Panc1 (cell line): Measurements from ENCODE around the gene ING2.

Experiments used
- CTCF ChIP-seq: fragments of 450-650 bp; IDR thresholded peaks from 2 replicates; pipeline ENCODE4 v1.5.1; 2017; ENCODE audit warnings: mild to moderate bottlenecking
- POLR2AphosphoS5 ChIP-seq: IDR thresholded peaks from 2 replicates; pipeline ENCODE4 v1.6.1; 2012; ENCODE audit warnings: mild to moderate bottlenecking, low read depth, low read length, moderate library complexity
- REST ChIP-seq, 2 experiments: IDR thresholded peaks; 2 replicates each; pipeline ENCODE4 v1.6.1; 2011 to 2012; ENCODE audit warnings: low read depth in 2 of 2, control low read depth in 1 of 2, low read length in 1 of 2, mild to moderate bottlenecking in 1 of 2, moderate library complexity in 1 of 2; ENCODE audit not compliant: insufficient read depth in 1 of 2
- SIN3A ChIP-seq: IDR thresholded peaks from 2 replicates; pipeline ENCODE4 v1.6.1; 2012; ENCODE audit warnings: low read depth, mild to moderate bottlenecking, low read length, moderate library complexity, borderline replicate concordance; ENCODE audit not compliant: insufficient read depth
- TCF7L2 ChIP-seq: IDR thresholded peaks from 2 replicates; pipeline ENCODE4 v1.6.1; 2011; ENCODE audit warnings: mild to moderate bottlenecking, low read depth, low read length, inconsistent platforms

GRCh38 chr4:183504930-183505610 lies at the start of gene ING2:
- no peak for TF ChIP-seq CTCF
- no peak for TF ChIP-seq REST (IDR thresholded peaks at IDR 0.05; ENCODE audit: insufficient read depth in 1 of 2, low read depth in 2 of 2, low read length in 1 of 2)
- TF ChIP-seq POLR2AphosphoS5: no peak
- no peak for TF ChIP-seq SIN3A
- no peak for TF ChIP-seq TCF7L2
